HG02642 (cell line): Measurements from ENCODE around the gene CIROP.
"Not testable (repeated sequence)": the region's sequence is repeated elsewhere in the genome, so short reads cannot be mapped to it uniquely, and the experiment has no call there.

Experiments
- ATAC-seq: cut with Tn5 transposase; IDR thresholded peaks from one replicate; pipeline ENCODE4 v1.9.1; 2021; ENCODE audit warnings: mild to moderate bottlenecking; ENCODE audit not compliant: unreplicated experiment, poor library complexity

The CIROP gene

GRCh38 chr14:23115039-23115731 lies 10.4 kb upstream of the CIROP start:
- ATAC-seq, result no peak

- no peak for ATAC-seq
Observed at GRCh38 chr14:23114669-23115038, 9.9 kb upstream of the CIROP start.

GRCh38 chr14:23114120-23114458 lies 9.3 kb upstream of the CIROP start:
- ATAC-seq, result no peak

- ATAC-seq, result no peak
Observed at GRCh38 chr14:23113431-23114119, 8.8 kb upstream of the CIROP start.

- ATAC-seq, result no peak
Observed at GRCh38 chr14:23112359-23113178, 7.8 kb upstream of the CIROP start.

- ATAC-seq, result no peak
Observed at GRCh38 chr14:23110579-23111365, 6.0 kb upstream of the CIROP start.

- ATAC-seq, result no peak
Observed at GRCh38 chr14:23109769-23110168, 5.0 kb upstream of the CIROP start.

GRCh38 chr14:23108169-23108568 lies 3.4 kb upstream of the CIROP start:
- not testable (repeated sequence) for ATAC-seq

GRCh38 chr14:23107620-23108019 lies 2.8 kb upstream of the CIROP start:
- not testable (repeated sequence) for ATAC-seq

- ATAC-seq, result no peak
Observed at GRCh38 chr14:23106747-23107045, 1.9 kb upstream of the CIROP start.

GRCh38 chr14:23105348-23105824 lies 597 bp upstream of the CIROP start:
- no peak for ATAC-seq

GRCh38 chr14:23104070-23104590 lies 659 bp downstream of the CIROP start:
- ATAC-seq, result no peak

- ATAC-seq, result no peak
Observed at GRCh38 chr14:23103581-23103980, 1.2 kb downstream of the CIROP start.

- no peak for ATAC-seq
Observed at GRCh38 chr14:23102801-23103200, 2.0 kb downstream of the CIROP start.

GRCh38 chr14:23101986-23102625 lies 2.7 kb downstream of the CIROP start:
- ATAC-seq, result no peak

- no peak for ATAC-seq
Observed at GRCh38 chr14:23101213-23101970, 3.4 kb downstream of the CIROP start.

GRCh38 chr14:23099212-23099861 lies 5.5 kb downstream of the CIROP start:
- no peak for ATAC-seq

- ATAC-seq, result no peak
Observed at GRCh38 chr14:23097786-23098185, 7.0 kb downstream of the CIROP start.
